ENCODE data around the gene FANCC.

The FANCC gene

GRCh38 chr9:95103871-95104580 lies 213.5 kb downstream of the FANCC start:
- Histone ChIP-seq H3K9me3 (ENCODE audit: control insufficient read depth, insufficient read depth, low read length) (no peaks in the 10 kb centered on the region), H3K27me3 (ENCODE audit: control insufficient read depth, insufficient read depth, low read length) (no peaks in the 10 kb centered on the region)
- no CpG with 5 or more reads among the region's 20 CpGs for WGBS (ENCODE audit: insufficient coverage, insufficient read length)

GRCh38 chr9:95103281-95103771 lies 214.2 kb downstream of the FANCC start:
- no peaks in the 10 kb centered on the region for H3K9me3 ChIP-seq (ENCODE audit: control insufficient read depth, insufficient read depth, low read length)
- no peak for DNase-seq (ENCODE audit: low read depth, low spot score)
- H3K36me3 ChIP-seq (ENCODE audit: control insufficient read depth, insufficient read depth, low read length): no peaks in the 10 kb centered on the region
- H3K27me3 ChIP-seq (ENCODE audit: control insufficient read depth, insufficient read depth, low read length): no peaks in the 10 kb centered on the region
- no peaks in the 10 kb centered on the region for H3K4me1 ChIP-seq (ENCODE audit: control insufficient read depth, insufficient read depth, low read length)
- no peak overlapping the region for H3K27ac ChIP-seq (ENCODE audit: low read length)
- no CpG with 5 or more reads among the region's 15 CpGs for WGBS (ENCODE audit: insufficient coverage, insufficient read length)
- H3K4me3 ChIP-seq (ENCODE audit: low read length): no peak overlapping the region

More at GRCh38 chr9:95103871-95104580, 213.5 kb downstream of the FANCC start:
- Histone ChIP-seq H3K36me3 (ENCODE audit: control insufficient read depth, insufficient read depth, low read length) (no peaks in the 10 kb centered on the region), H3K27ac (ENCODE audit: low read length) (no peak overlapping the region), H3K4me3 (ENCODE audit: low read length) (no peak overlapping the region), H3K4me1 (ENCODE audit: control insufficient read depth, insufficient read depth, low read length) (no peaks in the 10 kb centered on the region)
- DNase-seq (ENCODE audit: low read depth, low spot score): no peak

DNA sequence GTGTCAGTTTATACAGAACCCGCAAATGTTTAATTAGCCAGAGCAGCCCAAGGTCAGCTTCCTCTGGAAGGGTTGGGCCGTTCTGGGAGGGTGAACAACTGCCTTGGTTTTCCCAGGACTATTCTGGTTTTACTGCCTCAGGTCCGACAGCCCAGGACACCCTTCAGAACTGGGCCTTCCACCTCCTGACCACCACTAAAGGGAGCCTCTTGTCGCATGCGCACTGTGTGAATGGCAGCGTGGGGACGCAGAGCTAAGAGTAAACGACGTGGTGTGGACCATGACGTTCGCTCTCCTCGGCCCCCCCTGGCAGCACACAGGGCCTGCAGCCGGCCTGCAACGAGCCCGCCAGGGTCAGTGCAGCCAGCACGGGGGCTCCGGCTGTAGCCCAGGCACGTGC lies 214.9 kb downstream of the FANCC start:
- WGBS (ENCODE audit: insufficient coverage, insufficient read length): no CpG with 5 or more reads among the region's 18 CpGs
- no peak overlapping the region for H3K4me3 ChIP-seq (ENCODE audit: low read length)
- no peaks in the 10 kb centered on the region for H3K4me1 ChIP-seq (ENCODE audit: control insufficient read depth, insufficient read depth, low read length)
- DNase-seq (ENCODE audit: low read depth, low spot score): no peak
- no peaks in the 10 kb centered on the region for H3K36me3 ChIP-seq (ENCODE audit: control insufficient read depth, insufficient read depth, low read length)
- H3K27me3 ChIP-seq (ENCODE audit: control insufficient read depth, insufficient read depth, low read length): no peaks in the 10 kb centered on the region
- H3K9me3 ChIP-seq (ENCODE audit: control insufficient read depth, insufficient read depth, low read length): no peaks in the 10 kb centered on the region
- H3K27ac ChIP-seq (ENCODE audit: low read length): no peak overlapping the region

- H3K36me3 ChIP-seq (ENCODE audit: control insufficient read depth, insufficient read depth, low read length): no peaks in the 10 kb centered on the region
- H3K4me3 ChIP-seq (ENCODE audit: low read length): no peak overlapping the region
- no CpG with 5 or more reads among the region's 8 CpGs for WGBS (ENCODE audit: insufficient coverage, insufficient read length)
- no peaks in the 10 kb centered on the region for H3K4me1 ChIP-seq (ENCODE audit: control insufficient read depth, insufficient read depth, low read length)
- H3K27me3 ChIP-seq (ENCODE audit: control insufficient read depth, insufficient read depth, low read length): no peaks in the 10 kb centered on the region
- no peak for DNase-seq (ENCODE audit: low read depth, low spot score)
- H3K9me3 ChIP-seq (ENCODE audit: control insufficient read depth, insufficient read depth, low read length): no peaks in the 10 kb centered on the region
- H3K27ac ChIP-seq (ENCODE audit: low read length): no peak overlapping the region
These were observed 215.5 kb downstream of the FANCC start for GRCh38 chr9:95102001-95102433.

GRCh38 chr9:95101326-95101725 lies 216.2 kb downstream of the FANCC start:
- WGBS (ENCODE audit: insufficient coverage, insufficient read length): no CpG with 5 or more reads among the region's 12 CpGs
- Histone ChIP-seq H3K9me3 (ENCODE audit: control insufficient read depth, insufficient read depth, low read length) (no peaks in the 10 kb centered on the region), H3K4me3 (ENCODE audit: low read length) (no peak overlapping the region), H3K27me3 (ENCODE audit: control insufficient read depth, insufficient read depth, low read length) (no peaks in the 10 kb centered on the region), H3K4me1 (ENCODE audit: control insufficient read depth, insufficient read depth, low read length) (no peaks in the 10 kb centered on the region), H3K36me3 (ENCODE audit: control insufficient read depth, insufficient read depth, low read length) (no peaks in the 10 kb centered on the region), H3K27ac (ENCODE audit: low read length) (no peak overlapping the region)
- DNase-seq (ENCODE audit: low read depth, low spot score): no peak

GRCh38 chr9:95100071-95100627 lies 217.4 kb downstream of the FANCC start:
- WGBS (ENCODE audit: insufficient coverage, insufficient read length): no CpG with 5 or more reads among the region's 4 CpGs
- H3K36me3 ChIP-seq (ENCODE audit: control insufficient read depth, insufficient read depth, low read length): no peaks in the 10 kb centered on the region
- H3K9me3 ChIP-seq (ENCODE audit: control insufficient read depth, insufficient read depth, low read length): no peaks in the 10 kb centered on the region

DNA sequence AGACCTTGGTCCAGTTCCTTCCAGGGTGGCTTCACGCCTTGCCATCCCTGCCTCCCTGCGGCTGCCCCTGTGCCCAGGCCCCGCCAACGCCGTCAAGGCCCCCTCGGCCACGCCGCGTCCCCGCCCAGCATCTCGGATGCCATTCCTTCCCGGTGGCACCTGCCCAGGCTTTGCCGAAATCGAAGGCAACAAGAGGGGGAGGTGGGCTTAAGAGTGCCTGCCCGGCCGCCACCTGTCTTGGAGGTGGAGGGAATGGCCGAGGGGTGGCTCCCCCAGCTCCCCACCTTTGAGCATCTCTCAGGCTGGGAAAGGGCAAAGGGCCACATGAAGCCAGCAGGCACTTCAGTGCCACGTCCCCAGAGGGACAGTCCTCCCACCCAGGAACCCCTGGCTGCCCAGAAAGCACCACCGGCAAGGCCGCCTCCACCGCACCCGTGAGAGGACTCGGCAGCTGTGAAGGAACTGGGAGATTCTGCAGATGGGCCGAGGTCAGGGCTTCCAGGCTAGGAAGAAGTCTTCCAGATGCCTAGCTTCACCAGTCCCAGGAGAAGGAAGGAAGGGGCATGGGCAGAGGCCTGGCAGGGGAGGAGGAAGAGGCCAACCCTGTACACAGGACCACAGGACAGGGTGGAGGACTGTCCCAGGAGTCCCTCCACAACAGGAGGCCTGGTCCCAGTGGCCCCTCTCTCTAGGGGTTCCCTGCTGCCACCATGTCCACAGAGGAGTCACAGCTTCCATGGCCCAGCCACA lies 218.0 kb downstream of the FANCC start:
- Histone ChIP-seq H3K9me3 (ENCODE audit: control insufficient read depth, insufficient read depth, low read length) (no peaks in the 10 kb centered on the region), H3K4me1 (ENCODE audit: control insufficient read depth, insufficient read depth, low read length) (no peaks in the 10 kb centered on the region), H3K4me3 (ENCODE audit: low read length) (no peak overlapping the region), H3K36me3 (ENCODE audit: control insufficient read depth, insufficient read depth, low read length) (no peaks in the 10 kb centered on the region), H3K27ac (ENCODE audit: low read length) (no peak overlapping the region), H3K27me3 (ENCODE audit: control insufficient read depth, insufficient read depth, low read length) (no peaks in the 10 kb centered on the region)
- DNase-seq (ENCODE audit: low read depth, low spot score): no peak
- no CpG with 5 or more reads among the region's 24 CpGs for WGBS (ENCODE audit: insufficient coverage, insufficient read length)

More at GRCh38 chr9:95100071-95100627, 217.4 kb downstream of the FANCC start:
- Histone ChIP-seq H3K4me1 (ENCODE audit: control insufficient read depth, insufficient read depth, low read length) (no peaks in the 10 kb centered on the region), H3K4me3 (ENCODE audit: low read length) (no peak overlapping the region), H3K27ac (ENCODE audit: low read length) (no peak overlapping the region), H3K27me3 (ENCODE audit: control insufficient read depth, insufficient read depth, low read length) (no peaks in the 10 kb centered on the region)
- no peak for DNase-seq (ENCODE audit: low read depth, low spot score)

DNA sequence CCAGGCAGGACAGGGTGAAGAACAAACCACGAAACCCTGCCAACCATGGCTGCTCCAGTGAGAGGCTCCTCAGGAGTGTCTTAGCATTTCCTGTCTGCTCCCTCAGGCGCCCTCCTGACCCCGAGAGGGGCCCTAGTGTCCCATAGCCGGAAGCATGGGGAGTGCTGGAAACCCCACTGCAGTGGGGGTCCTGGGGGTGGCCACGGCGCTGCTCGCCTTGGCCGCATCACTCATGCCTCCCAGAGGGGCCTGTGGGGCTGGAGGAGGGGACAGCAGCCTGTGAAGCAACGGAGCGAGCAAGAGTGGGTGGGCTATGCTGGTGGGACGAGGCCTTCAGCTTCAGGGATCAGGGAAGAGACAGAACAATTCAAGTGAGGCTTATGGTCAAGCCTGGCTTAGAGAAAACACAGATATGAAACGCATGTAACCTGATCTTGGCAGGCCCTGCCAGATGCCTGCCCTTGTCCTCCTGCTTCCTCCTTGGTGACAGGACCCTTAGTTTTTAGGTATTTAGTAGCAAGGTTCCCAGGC lies 219.1 kb downstream of the FANCC start:
- no CpG with 5 or more reads among the region's 12 CpGs for WGBS (ENCODE audit: insufficient coverage, insufficient read length)
- H3K27ac ChIP-seq (ENCODE audit: low read length): no peak overlapping the region
- no peaks in the 10 kb centered on the region for H3K9me3 ChIP-seq (ENCODE audit: control insufficient read depth, insufficient read depth, low read length)
- H3K4me3 ChIP-seq (ENCODE audit: low read length): no peak overlapping the region
- H3K4me1 ChIP-seq (ENCODE audit: control insufficient read depth, insufficient read depth, low read length): peaks cover 2% of the 10 kb centered on the region; the same call in 1 of the 2 replicates
- no peaks in the 10 kb centered on the region for H3K36me3 ChIP-seq (ENCODE audit: control insufficient read depth, insufficient read depth, low read length)
- H3K27me3 ChIP-seq (ENCODE audit: control insufficient read depth, insufficient read depth, low read length): no peaks in the 10 kb centered on the region
- no peak for DNase-seq (ENCODE audit: low read depth, low spot score)

- Histone ChIP-seq H3K4me3 (ENCODE audit: low read length) (no peak overlapping the region), H3K27ac (ENCODE audit: low read length) (no peak overlapping the region), H3K36me3 (ENCODE audit: control insufficient read depth, insufficient read depth, low read length) (no peaks in the 10 kb centered on the region), H3K4me1 (ENCODE audit: control insufficient read depth, insufficient read depth, low read length) (peaks cover 2% of the 10 kb centered on the region; the same call in 1 of the 2 replicates), H3K9me3 (ENCODE audit: control insufficient read depth, insufficient read depth, low read length) (no peaks in the 10 kb centered on the region), H3K27me3 (ENCODE audit: control insufficient read depth, insufficient read depth, low read length) (no peaks in the 10 kb centered on the region)
- no peak for DNase-seq (ENCODE audit: low read depth, low spot score)
- WGBS (ENCODE audit: insufficient coverage, insufficient read length): no CpG with 5 or more reads among the region's 7 CpGs
These were observed 220.2 kb downstream of the FANCC start for GRCh38 chr9:95097279-95097678.

DNA sequence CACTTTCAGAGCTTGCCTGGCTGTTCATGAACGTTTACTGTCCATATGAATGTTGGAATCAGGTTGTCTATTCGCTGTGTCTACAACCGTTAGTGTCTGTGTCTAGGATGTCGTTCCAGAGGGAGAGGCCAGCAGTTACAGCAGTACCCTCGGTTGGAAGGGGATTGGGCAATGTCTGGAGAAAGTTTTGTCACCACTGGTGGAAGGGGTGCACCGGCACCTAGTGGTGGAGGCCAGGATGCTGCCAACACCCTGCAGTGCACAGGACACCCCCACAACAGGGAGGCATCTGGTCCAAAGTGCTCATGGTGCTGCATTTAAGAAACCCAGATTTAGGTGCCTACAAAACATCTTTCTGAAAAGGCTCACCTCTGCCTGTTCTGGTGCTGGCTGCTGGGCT lies 220.7 kb downstream of the FANCC start:
- Histone ChIP-seq H3K27ac (ENCODE audit: low read length) (no peak overlapping the region), H3K36me3 (ENCODE audit: control insufficient read depth, insufficient read depth, low read length) (no peaks in the 10 kb centered on the region), H3K4me1 (ENCODE audit: control insufficient read depth, insufficient read depth, low read length) (peaks cover 2% of the 10 kb centered on the region; the same call in 1 of the 2 replicates), H3K4me3 (ENCODE audit: low read length) (no peak overlapping the region), H3K9me3 (ENCODE audit: control insufficient read depth, insufficient read depth, low read length) (no peaks in the 10 kb centered on the region), H3K27me3 (ENCODE audit: control insufficient read depth, insufficient read depth, low read length) (no peaks in the 10 kb centered on the region)
- no peak for DNase-seq (ENCODE audit: low read depth, low spot score)
- WGBS (ENCODE audit: insufficient coverage, insufficient read length): no CpG with 5 or more reads among the region's 6 CpGs
